DMS 273 (cell line): ENCODE measurements around the gene TBCE.
"Not testable (repeated sequence)": the region's sequence is repeated elsewhere in the genome, so short reads cannot be mapped to it uniquely, and the experiment has no call there.

Experiments
- DNase-seq: peaks from one replicate; lab custom pipeline; 2025; ENCODE audit not compliant: unreplicated experiment; lab: John Stamatoyannopoulos, UW

The TBCE gene

DNA sequence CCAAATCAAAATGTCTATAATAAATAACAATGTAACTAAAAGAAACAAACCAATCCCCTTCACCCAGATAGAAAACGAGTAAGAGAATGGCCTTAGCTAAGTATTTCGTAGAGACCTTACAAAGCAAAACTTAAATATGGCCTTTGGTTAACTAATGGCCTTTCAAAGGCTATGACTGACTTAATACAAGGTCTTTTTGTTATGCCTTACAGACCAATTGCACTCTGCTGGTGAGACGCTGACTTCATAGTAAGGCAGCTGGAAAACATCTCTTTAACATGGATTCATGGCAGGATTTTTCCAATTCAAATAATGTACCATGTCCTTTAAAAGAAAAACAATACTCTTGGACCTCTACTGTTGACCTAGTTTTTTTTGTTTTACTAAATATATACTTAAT, 15.8 kb upstream of the TBCE start:
- DNase-seq = peak; percentile 8

DNA sequence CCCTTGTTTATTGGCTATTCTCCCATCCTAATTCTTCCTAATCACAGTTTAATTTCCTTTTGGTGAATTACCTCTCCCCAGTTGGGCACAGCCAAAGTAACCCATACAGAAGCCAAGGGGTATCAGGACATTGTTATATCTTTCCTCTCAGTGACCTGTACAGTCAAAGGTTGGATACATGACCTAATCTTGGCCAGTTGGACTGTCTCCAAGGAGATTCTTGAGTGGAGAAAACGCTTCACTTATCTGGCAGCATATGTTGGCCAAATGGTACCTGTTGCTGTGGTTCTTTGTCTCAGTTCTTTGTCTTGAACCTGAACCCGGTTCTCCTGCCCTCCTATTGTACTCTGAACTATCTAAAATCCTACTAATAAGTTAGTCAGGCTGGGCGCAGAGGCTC, 15.3 kb upstream of the TBCE start:
- peak; percentile 15 for DNase-seq

DNA sequence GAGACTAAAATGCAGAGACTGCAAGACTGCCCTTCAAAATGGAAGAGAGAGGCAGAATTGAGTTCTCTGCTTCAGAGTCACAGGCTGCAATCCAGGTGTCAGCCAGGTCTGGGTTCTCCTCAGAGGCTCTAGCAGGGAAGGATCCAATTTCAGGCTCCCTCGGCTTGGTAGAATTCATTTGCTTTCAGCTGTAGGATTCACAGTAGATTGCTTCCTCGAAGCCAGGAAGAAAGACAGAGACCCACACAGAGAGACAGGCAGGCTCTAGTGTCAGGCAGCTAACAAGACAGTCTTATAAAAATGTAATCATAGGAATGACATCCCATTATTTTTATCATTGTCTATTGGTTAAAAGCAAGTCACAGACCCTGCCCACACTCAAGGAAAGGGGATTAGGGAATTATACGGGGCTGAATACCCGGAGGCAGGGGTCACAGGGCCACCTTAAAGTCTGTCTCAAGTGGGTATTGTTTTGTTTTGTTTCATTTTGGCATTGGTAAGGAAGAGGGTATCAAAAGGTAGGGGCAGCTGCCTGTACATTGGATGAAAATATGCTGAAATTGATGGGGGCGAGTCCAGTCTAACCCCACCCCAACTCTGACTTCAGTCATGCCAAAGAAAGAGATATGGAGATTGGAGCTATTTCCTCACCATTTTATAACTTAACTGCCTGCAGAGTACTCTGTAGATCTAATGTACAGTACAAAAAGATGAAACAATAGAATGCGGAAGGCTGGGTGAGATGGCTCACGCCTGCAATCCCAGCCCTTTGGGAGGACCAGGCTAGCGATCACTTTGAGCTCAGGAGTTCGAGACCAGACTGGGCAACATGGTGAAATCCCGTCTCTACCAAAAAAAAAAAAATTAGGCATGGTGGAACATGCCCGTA, 9.5 kb upstream of the TBCE start:
- DNase-seq = peak; percentile 48

DNA sequence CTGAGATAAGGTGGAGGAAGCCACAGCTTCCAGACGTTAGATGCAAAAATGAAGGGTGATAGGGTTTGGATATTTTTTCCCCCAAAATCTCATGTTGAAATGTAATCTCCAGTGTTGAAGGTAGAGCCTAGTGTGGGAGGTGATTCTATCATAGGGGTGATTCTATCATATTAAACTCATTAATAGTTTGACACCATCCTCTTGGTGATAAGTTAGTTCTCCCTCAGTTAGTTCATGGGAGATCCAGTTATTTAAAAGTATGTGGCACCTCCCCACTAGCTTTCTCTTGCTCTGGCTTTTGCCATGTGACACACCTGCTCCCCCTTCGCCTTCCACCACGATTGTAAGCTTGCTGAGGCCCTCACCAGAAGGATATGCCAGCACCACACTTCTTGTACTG, 8.3 kb upstream of the TBCE start:
- DNase-seq = no peak

DNA sequence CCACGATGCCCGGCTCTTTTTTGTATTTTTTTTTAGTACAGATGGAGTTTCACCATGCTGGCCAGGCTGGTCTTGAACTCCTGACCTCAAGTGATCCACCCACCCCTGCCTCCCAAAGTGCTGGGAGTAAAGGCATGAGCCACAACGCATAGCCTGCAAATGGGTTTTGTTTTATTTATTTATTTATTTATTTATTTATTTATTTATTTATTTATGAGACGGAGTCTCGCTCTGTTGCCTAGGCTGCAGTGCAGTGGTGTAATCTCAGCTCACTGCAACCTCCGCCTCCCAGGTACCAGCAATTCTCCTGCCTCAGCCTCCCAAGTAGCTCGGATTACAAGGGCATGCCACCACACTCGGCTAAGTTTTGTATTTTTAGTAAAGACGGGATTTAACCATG, 3.0 kb upstream of the TBCE start:
- not testable (repeated sequence) for DNase-seq

DNA sequence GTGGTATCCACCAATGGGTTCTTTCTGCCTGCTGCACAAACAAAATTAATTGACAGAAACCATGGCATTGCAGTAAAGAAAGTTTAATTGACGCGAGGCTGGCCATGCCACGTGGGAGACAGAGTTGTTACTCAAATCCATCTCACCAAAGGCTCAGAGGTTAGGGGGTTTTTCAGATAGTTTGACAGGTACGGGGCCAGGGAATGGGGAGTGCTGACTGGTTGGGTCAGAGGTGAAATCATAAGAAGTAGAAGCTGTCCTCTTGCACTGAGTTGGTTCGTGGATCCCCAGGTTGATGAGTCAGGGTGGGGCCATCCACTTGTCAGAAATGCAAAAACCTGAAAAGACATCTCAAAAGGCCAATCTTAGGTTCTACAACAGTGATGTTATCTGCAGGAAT, 941 bp upstream of the TBCE start:
- DNase-seq = no peak

DNA sequence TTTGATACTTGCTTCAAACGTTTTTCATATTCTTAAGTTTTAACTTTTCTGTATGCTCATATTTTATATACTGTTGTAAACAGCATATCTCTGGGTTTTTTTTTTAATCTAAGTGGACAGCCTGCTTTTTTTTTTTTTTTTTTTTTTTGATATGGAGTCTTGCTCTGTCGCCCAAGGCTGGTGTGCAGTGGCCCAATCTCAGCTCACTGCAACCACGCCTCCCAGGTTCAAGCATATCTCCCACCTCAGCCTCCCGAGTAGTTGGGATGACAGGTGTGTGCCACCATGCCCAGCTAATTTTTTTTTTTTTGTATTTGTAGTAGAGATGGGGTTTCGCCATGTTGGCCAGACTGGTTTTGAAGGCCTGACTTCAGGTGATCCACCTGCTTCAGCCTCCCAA, 1.2 kb downstream of the TBCE start:
- no peak for DNase-seq

DNA sequence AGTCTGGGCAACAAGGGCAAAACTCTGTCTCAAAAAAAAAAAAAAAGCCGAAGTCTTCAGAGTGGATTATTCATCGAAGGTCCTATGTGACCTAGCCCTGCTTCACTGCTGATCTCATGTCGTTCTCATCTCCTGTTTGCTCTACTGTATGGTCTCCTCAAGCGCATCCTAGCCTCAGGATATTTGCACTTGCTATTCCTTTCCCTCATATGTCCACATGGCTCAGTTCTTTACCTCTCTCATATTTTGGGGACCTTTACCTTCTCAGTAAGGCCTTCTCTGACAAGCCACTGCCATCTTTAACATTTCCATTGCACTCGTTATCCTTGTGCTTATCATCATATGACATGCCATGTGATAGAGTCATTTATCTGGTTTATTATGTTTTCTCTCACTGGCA, 2.6 kb downstream of the TBCE start:
- DNase-seq = no peak

DNA sequence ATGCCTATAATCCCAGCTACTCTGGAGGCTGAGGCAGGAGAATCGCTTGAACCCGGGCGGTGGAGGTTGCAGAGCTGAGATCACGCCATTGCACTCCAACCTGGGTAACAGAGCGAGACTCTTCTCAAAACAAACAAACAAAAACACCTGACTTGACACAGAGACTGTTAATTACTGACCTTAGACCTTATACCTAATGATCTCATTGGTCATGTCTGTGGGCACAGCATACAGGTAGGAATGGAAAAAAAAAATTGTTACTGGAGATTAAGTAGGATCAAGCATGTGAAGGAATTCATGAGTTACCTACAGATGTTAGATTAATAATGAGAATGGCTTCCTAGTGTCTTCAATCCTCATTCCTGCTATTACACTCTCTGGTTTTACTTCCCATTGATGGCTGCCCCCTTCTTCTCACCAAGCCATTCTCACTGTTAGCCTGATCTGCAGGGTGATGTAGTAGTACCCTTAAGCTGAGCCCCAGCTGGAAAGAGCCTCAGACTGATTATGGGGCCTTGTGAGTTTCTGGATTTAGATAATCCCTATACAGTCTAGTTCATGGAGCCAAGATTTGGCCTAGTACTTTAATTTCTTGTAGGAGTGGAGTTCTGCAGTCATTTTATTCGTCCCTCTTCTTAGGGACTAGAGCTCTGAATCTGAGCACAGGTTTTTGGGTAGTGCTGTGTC, 8.8 kb downstream of the TBCE start:
- DNase-seq = no peak

DNA sequence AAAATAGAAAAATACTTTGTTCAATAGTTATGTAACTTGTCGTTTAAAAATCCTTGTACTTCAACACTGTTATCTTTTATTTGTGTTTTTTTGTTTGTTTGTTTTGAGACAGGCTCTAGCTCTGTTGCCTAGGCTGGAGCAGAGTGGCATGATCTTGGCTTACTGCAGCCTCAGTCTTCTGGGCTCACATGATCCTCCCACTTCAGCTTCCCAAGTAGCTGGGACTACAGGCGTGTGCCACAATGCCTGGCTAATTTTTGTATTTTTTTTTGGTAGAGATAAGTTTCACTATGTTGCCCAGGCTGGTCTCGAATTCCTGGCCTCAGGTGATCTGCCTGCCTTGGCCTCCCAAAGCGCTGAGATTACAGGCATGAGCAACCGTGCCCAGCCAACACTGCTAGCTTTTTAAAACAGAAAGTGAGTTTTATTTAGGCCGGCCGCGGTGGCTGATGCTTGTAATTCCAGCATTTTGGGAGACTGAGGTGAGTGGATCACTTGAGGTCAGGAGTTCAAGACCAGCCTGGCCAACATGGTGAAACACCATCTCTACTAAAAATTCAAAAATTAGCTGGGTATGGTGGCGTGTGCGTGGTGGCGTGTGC, 11.0 kb downstream of the TBCE start:
- not testable (repeated sequence) for DNase-seq

DNA sequence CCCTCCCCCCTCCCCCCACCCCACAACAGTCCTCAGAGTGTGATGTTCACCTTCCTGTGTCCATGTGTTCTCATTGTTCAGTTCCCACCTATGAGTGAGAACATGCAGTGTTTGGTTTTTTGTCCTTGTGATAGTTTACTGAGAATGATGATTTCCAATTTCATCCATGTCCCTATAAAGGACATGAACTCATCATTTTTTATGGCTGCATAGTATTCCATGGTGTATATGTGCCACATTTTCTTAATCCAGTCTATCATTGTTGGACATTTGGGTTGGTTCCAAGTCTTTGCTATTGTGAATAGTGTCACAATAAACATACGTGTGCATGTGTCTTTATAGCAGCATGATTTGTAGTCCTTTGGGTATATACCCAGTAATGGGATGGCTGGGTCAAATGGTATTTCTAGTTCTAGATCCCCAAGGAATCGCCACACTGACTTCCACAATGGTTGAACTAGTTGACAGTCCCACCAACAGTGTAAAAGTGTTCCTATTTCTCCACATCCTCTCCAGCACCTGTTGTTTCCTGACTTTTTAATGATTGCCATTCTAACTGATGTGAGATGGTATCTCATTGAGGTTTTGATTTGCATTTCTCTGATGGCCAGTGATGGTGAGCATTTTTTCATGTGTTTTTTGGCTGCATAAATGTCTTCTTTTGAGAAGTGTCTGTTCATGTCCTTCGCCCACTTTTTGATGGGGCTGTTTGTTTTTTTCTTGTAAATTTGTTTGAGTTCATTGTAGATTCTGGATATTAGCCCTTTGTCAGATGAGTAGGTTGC, 14.9 kb downstream of the TBCE start:
- DNase-seq = not testable (repeated sequence)

DNA sequence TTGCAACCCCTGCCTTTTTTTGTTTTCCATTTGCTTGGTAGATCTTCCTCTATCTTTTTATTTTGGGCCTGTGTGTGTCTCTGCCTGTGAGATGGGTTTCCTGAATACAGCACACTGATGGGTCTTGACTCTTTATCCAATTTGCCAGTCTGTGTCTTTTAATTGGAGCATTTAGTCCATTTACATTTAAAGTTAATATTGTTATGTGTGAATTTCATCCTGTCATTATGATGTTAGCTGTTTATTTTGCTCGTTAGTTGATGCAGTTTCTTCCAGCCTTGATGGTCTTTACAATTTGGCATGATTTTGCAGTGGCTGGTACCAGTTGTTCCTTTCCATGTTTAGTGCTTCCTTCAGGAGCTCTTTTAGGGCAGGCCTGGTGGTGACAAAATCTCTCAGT, 18.4 kb downstream of the TBCE start:
- DNase-seq = not testable (repeated sequence)

DNA sequence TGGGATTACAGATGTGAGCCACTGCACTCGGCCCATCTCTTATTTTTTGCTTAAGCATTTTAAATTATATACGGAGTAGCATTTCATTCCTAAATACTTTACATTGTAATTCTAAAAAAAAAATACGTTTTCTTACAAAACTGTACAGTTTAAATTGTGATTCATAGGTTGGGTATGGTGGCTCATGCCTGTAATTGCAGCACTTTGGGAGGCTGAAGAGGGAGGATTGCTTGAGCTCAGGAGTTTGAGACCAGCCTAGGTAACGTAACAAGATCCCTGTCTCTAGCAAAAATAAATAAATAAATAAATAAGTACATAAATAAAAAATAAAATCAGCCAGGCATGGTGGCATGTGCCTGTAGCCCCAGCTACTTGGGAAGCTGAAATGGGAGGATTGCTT, 24.6 kb downstream of the TBCE start:
- DNase-seq = no peak

DNA sequence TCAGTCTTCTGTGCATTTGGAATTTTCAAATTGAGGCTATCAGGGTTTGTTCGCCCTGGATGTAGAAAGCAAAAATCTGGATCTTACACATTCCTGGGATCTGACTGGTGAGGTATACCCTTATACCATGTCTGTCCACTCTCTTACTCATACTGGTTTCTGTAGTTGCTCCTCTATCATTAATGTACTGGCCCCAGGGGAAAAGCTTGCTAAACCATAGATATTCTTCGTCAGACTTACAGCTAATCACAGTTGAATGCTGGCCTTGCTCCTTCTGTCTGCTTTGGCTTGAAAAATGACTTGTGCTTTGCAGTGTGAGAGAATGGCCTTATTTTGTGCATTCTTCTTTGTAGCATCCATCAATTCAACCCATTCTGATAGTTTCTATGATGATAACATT, 30.5 kb downstream of the TBCE start:
- peak; percentile 25 for DNase-seq

DNA sequence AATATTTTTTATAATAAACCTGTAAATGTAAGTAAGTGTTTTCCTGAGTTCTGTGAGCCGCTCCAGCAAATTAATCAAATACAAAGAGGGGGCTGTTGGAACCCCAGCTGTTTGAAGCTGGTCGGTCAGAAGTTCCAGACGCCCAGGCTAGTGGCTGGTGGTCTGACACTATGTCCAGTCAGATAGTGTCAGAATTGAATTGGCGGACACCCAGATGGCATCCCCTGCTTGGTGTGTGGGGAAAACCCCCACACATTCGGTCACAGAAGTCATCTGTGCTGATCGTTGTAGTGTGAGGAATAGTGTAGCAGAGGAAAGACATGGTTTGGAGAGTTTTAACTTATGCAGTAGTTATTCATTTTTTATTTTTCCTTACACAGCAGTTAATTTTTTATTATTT, 32.4 kb downstream of the TBCE start:
- DNase-seq = no peak

DNA sequence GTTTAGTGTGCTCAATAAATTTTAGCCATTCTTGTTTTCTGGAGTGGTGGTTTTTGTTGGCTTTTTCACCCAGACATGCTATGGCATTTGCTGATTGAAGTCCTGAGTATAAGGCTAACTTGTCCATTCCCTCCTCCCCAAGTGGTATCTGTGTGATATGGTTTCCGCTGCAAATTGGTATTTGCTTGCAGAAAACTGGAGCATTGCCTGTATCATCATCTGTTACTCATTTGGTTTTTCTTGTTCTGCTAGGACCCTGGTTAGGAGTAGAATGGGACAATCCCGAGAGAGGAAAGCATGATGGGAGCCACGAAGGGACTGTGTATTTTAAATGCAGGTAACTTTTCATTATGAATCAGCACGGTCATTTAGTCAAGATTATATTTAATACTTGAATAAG, 34.0 kb downstream of the TBCE start:
- no peak for DNase-seq

DNA sequence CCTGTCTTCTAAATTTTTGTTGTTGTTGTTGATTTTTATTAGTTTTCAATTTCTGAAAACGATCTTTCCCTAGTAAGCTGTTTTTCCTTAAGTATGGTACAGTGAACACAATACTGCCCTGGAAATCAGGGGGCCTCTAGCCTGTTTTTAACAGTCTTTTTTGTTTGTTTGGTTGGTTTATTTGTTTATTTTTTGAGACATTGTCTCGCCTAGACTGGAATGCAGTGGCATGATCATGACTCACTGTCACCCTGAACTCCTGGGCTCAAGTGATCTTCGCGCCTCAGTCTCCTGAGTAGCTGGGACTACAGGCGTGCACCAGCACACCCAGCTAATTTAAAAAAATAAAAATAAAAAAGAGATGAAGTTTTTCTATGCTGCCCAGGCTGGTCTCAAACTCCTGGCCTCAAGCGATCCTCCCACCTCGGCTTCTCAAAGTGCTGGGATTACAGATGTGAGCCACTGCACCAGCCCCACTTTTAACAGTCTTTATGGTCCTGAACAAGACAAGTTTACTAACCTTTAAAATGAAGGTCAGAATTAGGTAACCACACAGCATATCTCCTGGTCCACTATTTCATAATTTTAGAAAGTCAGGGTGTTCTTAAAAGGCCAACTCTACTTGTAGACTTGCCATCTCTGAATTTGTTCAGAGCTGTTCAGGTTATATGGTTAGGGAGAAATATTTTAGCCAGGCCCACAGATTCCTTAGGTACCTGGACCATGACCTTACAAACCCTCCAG, 35.4 kb downstream of the TBCE start:
- DNase-seq = no peak

DNA sequence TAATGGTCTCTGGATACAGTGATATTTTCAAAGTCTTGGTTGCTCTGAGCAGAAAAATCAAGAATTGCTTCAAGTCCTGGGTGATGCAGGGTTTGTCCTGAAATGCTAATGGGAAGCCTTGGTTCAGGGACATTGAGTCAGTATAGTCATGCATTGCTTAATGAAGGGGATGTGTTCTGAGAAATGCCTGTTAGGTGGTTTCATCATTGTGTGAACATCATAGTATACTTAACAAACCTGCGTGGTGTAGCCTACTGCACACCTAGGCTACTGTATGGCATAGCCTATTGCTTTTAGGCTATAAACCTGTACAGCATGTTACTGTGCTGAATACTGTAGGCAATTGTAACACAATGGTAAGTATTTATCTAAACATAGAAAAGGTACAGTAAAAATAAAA, 36.4 kb downstream of the TBCE start:
- DNase-seq = no peak

DNA sequence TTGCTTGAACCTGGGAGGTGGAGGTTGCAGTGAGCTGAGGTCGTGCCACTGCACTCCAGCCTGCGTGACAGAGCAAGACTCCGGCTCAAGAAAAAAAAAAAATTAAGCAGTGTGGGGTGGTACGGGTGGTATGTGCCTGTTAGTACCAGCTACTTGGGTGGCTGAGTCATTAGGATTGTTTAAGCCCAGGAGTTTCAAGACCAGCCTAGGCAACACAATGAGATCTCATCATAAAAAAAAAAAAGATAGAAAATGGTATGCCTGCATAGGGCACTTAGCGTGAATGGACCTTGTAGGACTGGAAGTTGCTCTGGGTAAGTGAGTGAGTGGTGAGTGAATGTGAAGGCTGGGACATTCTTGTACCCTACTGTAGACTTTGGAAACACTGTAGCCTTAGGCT, 37.0 kb downstream of the TBCE start:
- DNase-seq = no peak

DNA sequence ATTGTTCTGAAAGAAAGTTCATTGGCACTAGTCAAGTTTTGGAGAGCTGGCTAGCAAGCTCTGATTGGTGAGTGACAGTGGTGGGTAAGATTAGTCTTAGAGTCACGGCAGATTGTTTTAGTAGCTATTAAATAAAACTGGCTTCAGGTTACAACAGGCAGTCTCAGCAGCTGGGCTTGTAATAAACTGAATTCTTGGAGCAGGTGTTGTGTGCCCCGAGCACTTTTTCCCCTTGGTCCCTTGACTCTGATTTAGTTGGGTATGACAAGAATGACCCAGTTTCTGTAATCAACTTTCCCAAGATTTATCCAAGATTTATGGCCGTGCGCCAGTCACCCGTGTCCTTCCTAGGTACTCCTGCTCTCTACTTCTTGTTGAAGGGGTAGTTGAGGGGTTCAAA, 40.2 kb downstream of the TBCE start:
- DNase-seq = peak; percentile 68

DNA sequence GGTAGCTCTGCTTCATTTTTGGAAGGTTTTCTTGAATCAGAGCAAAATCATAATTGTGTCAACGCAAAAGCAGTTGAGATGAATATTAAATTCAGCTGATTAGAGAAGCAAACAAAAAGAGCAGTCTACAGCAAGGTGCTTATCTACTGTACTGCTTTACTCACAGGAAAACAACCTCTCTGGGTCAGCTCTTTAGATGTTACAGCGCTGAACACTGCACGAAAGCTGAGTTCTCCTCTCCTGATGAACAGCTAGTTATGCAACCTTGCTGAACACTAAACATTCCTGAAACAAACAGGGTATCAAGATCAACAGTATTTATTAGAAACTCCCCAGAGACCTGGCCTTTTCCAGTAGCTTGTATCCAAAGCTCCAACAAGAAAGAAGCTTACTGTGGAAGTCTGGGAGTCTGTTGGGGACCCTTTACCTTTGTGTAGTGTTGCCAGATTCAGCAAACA, 41.3 kb downstream of the TBCE start:
- DNase-seq = peak; percentile 33
